ENCODE data around the gene TTC23.

Gene TTC23

GRCh38 chr15:99090938-99091337 lies 158.4 kb downstream of the TTC23 start:
- H3K4me3 ChIP-seq (ENCODE audit: low read length): no peak overlapping the region
- no peak for TF ChIP-seq CTCF (IDR thresholded peaks at IDR 0.05; ENCODE audit: insufficient read depth, low read depth, low read length, missing control alignments)
- no peak for DNase-seq (ENCODE audit: low read depth)

- no peak for DNase-seq (ENCODE audit: low read depth)
- H3K4me3 ChIP-seq (ENCODE audit: low read length): no peak overlapping the region
- no peak for TF ChIP-seq CTCF (IDR thresholded peaks at IDR 0.05; ENCODE audit: insufficient read depth, low read depth, low read length, missing control alignments)
These were observed 159.2 kb downstream of the TTC23 start for GRCh38 chr15:99090011-99090699.

GRCh38 chr15:99087405-99087943 lies 161.9 kb downstream of the TTC23 start:
- no peak for TF ChIP-seq CTCF (IDR thresholded peaks at IDR 0.05; ENCODE audit: insufficient read depth, low read depth, low read length, missing control alignments)
- no peak overlapping the region for H3K4me3 ChIP-seq (ENCODE audit: low read length)
- no peak for DNase-seq (ENCODE audit: low read depth)

- DNase-seq (ENCODE audit: low read depth): no peak
- no peak for TF ChIP-seq CTCF (IDR thresholded peaks at IDR 0.05; ENCODE audit: insufficient read depth, low read depth, low read length, missing control alignments)
- no peak overlapping the region for H3K4me3 ChIP-seq (ENCODE audit: low read length)
These were observed 163.1 kb downstream of the TTC23 start for GRCh38 chr15:99086327-99086667.
